ENCODE data around the gene RPF1. TPM values are rescaled to one million over a fixed set of nuclear protein-coding genes. Genes with fewer than 3 reads are reported as not detected.

The RPF1 gene
- polyA plus RNA-seq, 3 donors, result 11.9 to 25.4 (median 23.8) TPM

- Histone ChIP-seq H4K20me1 (ENCODE audit: insufficient read depth, low read length) (peaks cover 48% of the 10 kb centered on the region), H3K9me3 (replicated peaks in 1 of 2; ENCODE audit: control insufficient read depth in 1 of 2, insufficient read depth in 1 of 2, low read length in 2 of 2) (no peaks in the 10 kb centered on the region), H3K9ac (ENCODE audit: insufficient read depth, low read length, poor library complexity, severe bottlenecking) (peak overlapping the region; percentile 96), H3K27me3 (ENCODE audit: control insufficient read depth in 2 of 2, insufficient read depth in 2 of 2, low read length in 2 of 2) (no peaks in the 10 kb centered on the region), H3K27ac (ENCODE audit: low read depth in 1 of 2, low read length in 2 of 2) (peak overlapping the region; percentile 94 to 97), H3K36me3 (replicated peaks in 1 of 2; ENCODE audit: control insufficient read depth in 1 of 2, insufficient read depth in 2 of 2, low read length in 2 of 2) (peaks cover 12 to 17% of the 10 kb centered on the region in 2 donors), H2AFZ (ENCODE audit: insufficient read depth, low read depth, low read length, poor library complexity, severe bottlenecking) (peak overlapping the region; percentile 73), H3K4me2 (replicated peaks; ENCODE audit: extremely low read depth, low read length, poor library complexity, severe bottlenecking) (peak overlapping the region; percentile 77), H3K4me1 (ENCODE audit: control insufficient read depth in 1 of 2, insufficient read depth in 2 of 2, low read length in 2 of 2) (peaks cover 26 to 45% of the 10 kb centered on the region in 2 donors), H3K79me2 (ENCODE audit: insufficient read depth, low read length) (peaks cover 71% of the 10 kb centered on the region), H3K4me3 (replicated peaks in 1 of 3; ENCODE audit: low read depth in 2 of 3, low read length in 3 of 3) (peak overlapping the region; percentile 78 to 99 (median 97))
- intact Hi-C loops (cut with micrococcal nuclease), result loop anchor here (2.0 to 10.0 kb wide), 4 partner anchors 61 to 68 kb away; partner anchors contain the start of gene CTBS (in 1 of the 2)
- Mint-ChIP-seq H3K36me3 (peaks cover 24 to 33% of the 10 kb centered on the region in 2 donors), H3K9me3 (peaks cover 0 to 9% (median 5%) of the 10 kb centered on the region in 7 donors), H3K27ac (peak overlapping the region; percentile 98 to 100 (median 100)), H3K4me3 (peak overlapping the region; percentile 98 to 100), H3K4me1 (peaks cover 35% of the 10 kb centered on the region), H3K27me3 (ENCODE audit: low read depth in 3 of 3) (no peaks in the 10 kb centered on the region)
- TF ChIP-seq CTCF (IDR thresholded peaks at IDR 0.05), result no peak
- no peak for DNase-seq
- under 1% methylated on average over 47 of the region's 47 CpGs for WGBS (ENCODE audit: insufficient coverage)
Observed at GRCh38 chr1:84505493-84506001, 26.5 kb downstream of the RPF1 start.

- Histone ChIP-seq H3K27ac (ENCODE audit: low read depth in 1 of 2, low read length in 2 of 2) (peak within 1 kb of the TSS; percentile 94 to 97), H3K9me3 (replicated peaks in 1 of 2; ENCODE audit: control insufficient read depth in 1 of 2, insufficient read depth in 1 of 2, low read length in 2 of 2) (no peaks in the 10 kb centered on the region), H3K9ac (ENCODE audit: insufficient read depth, low read length, poor library complexity, severe bottlenecking) (peak within 1 kb of the TSS; percentile 96), H3K36me3 (replicated peaks in 1 of 2; ENCODE audit: control insufficient read depth in 1 of 2, insufficient read depth in 2 of 2, low read length in 2 of 2) (peaks cover 6 to 11% of the 10 kb centered on the region in 2 donors), H3K27me3 (ENCODE audit: control insufficient read depth in 2 of 2, insufficient read depth in 2 of 2, low read length in 2 of 2) (no peaks in the 10 kb centered on the region), H3K4me2 (replicated peaks; ENCODE audit: extremely low read depth, low read length, poor library complexity, severe bottlenecking) (peak within 1 kb of the TSS; percentile 77), H3K4me3 (replicated peaks in 1 of 3; ENCODE audit: low read depth in 2 of 3, low read length in 3 of 3) (peak within 1 kb of the TSS; percentile 78 to 99 (median 97)), H3K79me2 (ENCODE audit: insufficient read depth, low read length) (peaks cover 65% of the 10 kb centered on the region), H3K4me1 (ENCODE audit: control insufficient read depth in 1 of 2, insufficient read depth in 2 of 2, low read length in 2 of 2) (peaks cover 26 to 42% of the 10 kb centered on the region in 2 donors), H2AFZ (ENCODE audit: insufficient read depth, low read depth, low read length, poor library complexity, severe bottlenecking) (peak within 1 kb of the TSS; percentile 73), H4K20me1 (ENCODE audit: insufficient read depth, low read length) (peaks cover 42% of the 10 kb centered on the region)
- Mint-ChIP-seq H3K27ac (peak within 1 kb of the TSS; percentile 98 to 100 (median 100)), H3K9me3 (peaks cover 0 to 9% (median 5%) of the 10 kb centered on the region in 7 donors), H3K4me1 (peaks cover 30% of the 10 kb centered on the region), H3K27me3 (ENCODE audit: low read depth in 3 of 3) (no peaks in the 10 kb centered on the region), H3K36me3 (peaks cover 22 to 30% of the 10 kb centered on the region in 2 donors), H3K4me3 (peak within 1 kb of the TSS; percentile 98 to 100)
- DNase-seq, result peak; percentile 95 to 98 (median 98)
- 0% methylated on average over 38 of the region's 60 CpGs for WGBS (ENCODE audit: insufficient coverage)
- intact Hi-C loops (cut with micrococcal nuclease), result loop anchor here (2.0 to 10.0 kb wide), 4 partner anchors 61 to 69 kb away; partner anchors contain the start of gene CTBS (in 1 of the 2)
- no peak for TF ChIP-seq CTCF (IDR thresholded peaks at IDR 0.05)
Observed at GRCh38 chr1:84506002-84506728, 27.1 kb downstream of the RPF1 start, which contains the start of the genes GNG5 and SPATA1. Gene GNG5, minus strand, starts transcription at chr1:84506581. Its CDS starts 490 bp downstream, at chr1:84506091. Gene SPATA1, plus strand, starts transcription at chr1:84506386. Its CDS starts 9,974 bp downstream, at chr1:84516360.
